ENCODE data around the gene ARHGAP31.
A peak's percentile ranks its signal among the peaks of the same experiment; 100 is the strongest.
"Not testable (repeated sequence)": the region's sequence is repeated elsewhere in the genome, so short reads cannot be mapped to it uniquely, and the experiment has no call there.

ARHGAP31 gene

DNA sequence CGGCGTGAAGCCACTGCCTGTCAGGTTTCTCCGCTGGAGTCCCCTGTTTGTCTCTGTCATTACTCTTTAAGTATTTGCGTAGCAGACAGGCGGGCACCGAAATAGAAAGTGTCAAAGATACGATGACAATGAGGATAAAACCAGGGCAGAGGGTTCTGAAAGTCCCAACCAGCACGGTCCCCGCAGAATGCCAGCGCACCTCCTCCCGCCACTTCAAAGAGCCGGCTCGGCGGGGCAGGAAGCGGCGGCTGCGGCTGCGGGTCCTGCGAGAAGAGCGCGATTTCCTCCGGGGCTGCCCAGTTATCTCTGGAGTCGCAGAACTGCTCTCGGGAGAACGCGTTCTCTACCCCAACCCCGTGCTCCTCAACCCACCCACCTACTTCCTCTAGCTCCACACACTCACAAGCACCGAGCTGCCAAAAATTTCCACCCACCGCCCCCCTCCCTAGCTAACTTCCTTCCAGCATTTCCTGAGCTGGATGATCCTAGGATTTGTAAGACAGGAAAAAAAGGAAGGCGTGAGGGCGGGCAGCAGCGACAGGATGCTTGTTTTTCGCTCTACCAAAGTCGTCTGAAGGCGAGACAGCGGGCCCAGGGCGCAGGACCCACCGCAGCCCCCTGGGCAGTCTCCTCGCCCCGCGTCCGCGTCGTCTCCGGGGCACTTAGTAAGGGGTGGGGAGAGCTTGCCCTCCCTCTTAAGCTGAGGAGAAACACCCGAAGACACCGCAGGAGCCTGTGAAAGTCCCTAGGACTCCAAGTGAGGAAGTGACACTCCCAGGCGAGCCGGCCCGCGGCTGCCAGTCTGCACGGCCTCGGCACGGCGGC is at the start of gene ARHGAP31:
Gene ARHGAP31 (plus strand): TSS at position 513 of the 825 bp plus-strand sequence. CDS start 522 bp downstream, outside the sequence.
- peak; percentile 88 for DNase-seq

DNA sequence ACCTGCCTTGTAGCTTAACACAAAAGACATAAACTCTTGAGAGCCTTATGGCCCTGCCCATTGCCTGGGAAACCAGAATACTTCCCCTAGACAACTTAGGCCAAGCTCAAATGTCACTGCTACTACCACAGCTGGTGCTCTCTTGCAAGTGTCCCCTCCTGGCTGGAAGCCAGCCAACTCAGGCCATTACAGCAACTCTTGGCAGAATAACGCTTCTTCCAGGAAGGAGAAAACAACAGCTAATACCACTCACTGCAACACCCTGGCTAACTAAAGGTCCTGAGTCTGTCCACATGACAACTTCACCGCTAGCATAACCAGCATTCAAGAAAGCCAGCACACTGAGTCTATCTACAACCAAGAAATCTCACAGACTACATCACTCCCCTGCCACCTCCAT is 48.4 kb upstream of the ARHGAP31 start:
- no peak for DNase-seq

DNA sequence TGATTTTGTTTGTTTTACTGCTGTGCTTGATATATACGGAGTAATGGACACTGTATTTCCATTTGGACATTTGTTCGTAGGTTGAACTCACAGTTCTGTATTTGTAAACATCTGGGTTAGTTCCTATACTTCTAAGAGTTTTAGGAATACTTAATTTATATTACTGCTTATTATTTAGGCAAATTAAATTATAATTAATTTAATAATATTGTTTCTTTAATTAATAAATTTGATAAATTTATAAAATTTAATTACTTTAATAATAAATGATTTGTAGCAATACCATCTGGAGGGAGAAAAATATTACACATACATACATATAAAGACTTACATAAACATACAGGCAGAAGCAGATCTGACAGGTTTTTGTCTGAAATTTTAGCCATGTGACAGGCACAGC is 39.0 kb upstream of the ARHGAP31 start:
- no peak for DNase-seq

DNA sequence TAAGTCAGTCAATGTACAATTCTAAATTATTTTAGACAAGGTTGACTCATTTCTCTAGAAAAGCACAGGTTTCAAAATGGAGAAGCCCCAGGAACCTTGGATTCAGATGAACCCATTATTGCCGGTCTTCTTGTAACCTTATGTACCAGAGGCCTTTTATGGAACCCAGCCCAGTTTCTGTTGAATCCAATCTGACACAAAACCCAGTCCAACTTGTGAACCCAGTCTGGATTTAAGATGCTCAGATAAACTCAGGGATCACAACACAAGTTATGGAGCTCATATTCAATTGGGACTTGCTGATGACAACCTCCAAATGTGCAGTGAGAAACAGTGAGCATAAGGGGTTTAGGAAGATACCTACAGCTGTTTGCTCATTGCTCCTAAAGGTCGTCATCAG is 37.1 kb upstream of the ARHGAP31 start:
- DNase-seq = no peak

DNA sequence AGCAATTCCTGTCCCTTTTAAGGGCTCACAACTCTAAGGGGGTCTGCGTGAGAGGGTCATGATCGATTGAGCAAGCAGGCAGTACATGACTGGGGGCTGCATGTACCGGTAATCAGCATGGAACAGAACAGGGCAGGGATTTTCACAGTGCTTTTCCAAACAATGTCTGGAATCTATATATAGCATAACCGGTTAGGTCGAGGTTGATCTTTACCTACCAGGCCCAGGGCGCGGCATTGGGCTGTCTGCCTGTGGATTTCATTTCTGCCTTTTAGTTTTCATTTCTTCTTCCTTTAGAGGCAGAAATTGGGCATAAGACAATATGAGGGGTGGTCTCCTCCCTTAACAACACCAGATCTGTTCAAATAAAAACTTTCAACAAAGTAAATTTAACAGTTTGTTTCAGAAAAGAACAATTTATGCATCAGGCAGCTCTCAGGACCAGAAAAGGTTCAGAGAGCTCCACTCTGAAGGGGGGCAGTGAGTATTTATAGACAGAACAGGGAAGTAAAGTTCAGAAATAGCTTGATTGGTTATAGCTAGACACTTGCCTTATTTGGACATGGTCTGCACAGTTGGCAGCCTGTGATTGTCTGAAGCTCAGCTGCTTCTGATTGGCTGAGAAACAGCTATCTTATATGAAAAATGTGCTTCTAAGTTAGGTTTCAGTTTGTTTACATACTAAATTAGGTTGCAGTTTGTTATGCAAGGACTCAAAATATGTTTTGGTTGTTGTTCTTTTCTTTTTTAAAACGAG is 36.4 kb upstream of the ARHGAP31 start:
- DNase-seq = no peak

DNA sequence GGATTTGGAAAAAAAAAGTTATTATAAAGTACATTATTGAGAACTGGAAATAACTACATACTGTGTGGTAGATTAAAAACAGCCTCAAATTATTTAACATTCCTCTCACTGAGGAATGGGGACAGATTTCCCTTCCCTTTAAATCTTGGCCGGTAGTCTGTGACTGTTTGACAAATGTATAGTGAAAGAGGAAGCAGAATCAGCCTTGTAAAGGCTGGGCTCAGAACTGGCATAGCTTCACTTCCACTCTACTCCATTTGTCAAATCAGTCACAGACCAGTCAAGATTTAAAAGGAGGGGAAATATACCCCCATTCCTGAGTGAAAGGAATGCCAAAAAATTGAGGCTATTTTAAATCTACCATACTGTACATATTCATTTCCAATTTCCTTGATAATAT is 35.3 kb upstream of the ARHGAP31 start:
- DNase-seq = no peak

GRCh38 chr3:119259821-119260220 is 34.4 kb upstream of the ARHGAP31 start:
- DNase-seq = no peak

DNA sequence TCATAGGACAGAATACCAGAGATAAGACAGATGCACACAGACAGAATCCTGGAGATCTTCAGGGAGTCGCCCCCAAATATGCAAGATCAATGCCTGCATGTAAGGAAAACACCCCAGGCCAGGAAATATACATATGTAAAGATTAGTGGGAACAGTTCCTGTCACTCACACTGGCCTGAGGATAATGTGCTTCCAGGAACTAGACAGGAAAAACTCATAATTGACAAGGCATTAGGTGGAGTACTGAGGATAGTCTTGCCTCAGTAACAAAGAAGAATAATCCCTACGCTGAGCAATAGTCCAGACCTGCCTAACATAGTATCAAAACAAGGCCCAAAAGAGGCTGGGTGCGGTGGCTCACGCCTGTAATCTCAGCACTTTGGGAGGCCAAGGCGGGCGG is 33.1 kb upstream of the ARHGAP31 start:
- DNase-seq = no peak

- not testable (repeated sequence) for DNase-seq
These were observed 24.0 kb upstream of the ARHGAP31 start for GRCh38 chr3:119270212-119270611.

GRCh38 chr3:119276680-119277079 is 17.5 kb upstream of the ARHGAP31 start:
- no peak for DNase-seq

GRCh38 chr3:119279101-119279554 is 15.1 kb upstream of the ARHGAP31 start:
- no peak for DNase-seq

DNA sequence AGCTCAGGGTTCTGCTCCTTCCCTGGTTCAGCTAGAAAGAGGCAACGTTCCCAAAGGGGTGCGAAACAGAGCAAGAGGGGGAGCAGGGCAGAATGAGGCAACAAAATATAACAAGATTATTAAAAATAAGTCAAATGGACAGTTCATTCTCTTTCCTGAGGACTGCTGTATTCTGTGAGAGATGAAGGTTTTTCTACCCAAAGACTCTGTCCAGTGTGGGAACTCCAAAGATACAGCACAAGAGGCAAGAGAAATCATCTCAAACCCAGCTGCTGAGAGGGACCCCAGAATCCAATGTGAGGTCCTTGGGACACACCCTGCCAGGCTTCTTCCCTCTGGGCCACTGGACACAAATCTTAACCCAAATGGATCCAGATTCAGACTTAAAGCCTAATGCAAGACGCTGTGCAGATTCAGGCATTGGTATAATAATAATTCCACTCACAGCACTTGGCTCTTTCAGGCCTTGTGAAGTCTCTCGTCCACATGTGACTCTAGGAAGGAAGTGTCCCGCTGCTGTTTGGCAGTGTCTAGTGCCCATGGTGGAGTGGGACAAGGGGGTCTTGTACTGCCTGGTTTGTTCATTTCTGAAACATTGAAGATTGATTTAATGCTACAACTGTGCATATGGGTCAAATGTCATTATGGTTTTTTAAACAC is 14.5 kb upstream of the ARHGAP31 start:
- DNase-seq = no peak

GRCh38 chr3:119288669-119289403 is 5.3 kb upstream of the ARHGAP31 start:
- DNase-seq = no peak

DNA sequence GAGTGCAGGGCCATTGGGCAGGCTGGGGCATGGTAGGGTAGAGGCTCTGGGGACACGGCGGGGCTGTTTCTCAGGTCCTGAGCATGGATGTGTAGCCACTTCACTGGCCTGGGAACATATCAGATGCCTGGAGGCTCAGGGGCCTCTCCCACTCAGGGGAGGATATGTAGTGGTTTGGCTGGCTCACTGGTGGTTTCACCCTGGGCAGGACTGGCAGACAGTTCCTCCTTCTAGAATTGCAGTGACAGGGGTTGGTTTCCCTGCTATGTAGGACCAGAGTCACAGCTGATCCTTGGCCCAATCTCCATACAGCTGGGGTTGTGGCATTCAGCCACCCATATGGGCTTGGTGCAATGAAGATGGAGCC is 4.8 kb upstream of the ARHGAP31 start:
- no peak for DNase-seq

GRCh38 chr3:119290613-119291012 is 3.6 kb upstream of the ARHGAP31 start:
- DNase-seq = no peak

DNA sequence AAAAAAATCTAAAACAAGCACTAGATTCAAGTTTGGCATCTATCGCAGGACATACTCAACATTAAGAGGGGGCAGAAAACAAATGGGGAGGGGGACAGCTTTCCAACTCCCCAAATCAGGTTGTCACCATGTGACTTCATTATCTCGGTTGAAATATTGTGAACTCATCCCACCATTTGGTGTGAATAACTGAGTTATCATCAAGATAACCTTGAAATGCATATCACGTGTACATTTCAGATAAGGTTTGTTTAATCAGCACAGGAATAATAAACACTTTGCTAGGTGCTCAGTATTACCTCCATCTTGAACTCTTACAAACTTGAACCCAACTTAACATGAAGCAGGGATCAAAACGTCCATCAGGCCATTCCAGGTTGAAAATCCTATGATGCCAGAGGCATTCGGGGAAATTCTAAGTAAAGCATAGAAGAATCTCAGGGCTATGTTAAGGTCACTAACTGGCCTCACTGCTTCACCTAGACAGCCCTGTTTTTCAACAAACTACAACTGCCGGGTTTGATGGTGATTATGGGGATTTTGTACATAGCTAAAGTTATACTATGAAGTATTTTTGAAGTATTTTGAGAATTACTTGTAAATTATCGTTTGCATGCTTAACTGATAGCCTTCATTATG is 3.0 kb upstream of the ARHGAP31 start:
- no peak for DNase-seq

GRCh38 chr3:119292666-119293065 is 1.5 kb upstream of the ARHGAP31 start:
- DNase-seq = no peak

DNA sequence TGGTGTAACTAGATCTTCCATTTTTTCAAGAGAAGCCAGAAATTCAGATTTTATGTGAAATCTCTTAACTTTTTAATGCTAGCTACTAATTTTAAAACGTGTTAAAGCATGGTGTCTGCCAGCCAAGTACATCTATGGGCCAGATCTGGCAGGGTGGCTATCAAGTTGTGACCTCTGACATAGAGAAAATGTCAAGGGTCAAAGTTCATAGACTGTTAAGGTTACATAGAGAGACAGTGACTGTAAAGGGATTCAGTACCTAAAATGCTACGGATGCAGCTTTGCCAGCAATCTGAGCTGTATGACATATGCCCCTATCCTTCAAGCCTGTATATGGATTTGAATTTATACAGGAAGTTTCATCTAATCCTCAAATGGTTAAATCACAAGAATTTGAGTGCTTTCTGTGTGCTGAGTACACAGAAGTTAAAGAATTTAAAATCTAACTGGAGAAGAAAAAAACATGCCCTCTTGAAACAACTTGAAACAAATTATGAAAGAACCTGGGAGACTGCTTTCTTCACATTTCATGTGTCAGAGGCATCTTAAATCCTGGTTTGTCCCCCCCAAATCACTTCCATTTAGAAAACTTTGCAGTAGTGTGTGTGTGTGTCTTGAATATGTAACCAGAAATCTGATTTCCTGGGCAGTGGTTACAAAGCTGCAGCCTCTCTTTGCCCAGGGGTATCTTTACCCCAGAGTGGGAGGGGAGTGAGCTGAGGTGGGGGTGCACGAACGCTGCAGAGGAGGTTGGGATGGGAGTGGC is 895 bp upstream of the ARHGAP31 start:
- peak; percentile 55 for DNase-seq

- DNase-seq = peak; percentile 79
These were observed 801 bp downstream of the ARHGAP31 start for GRCh38 chr3:119294696-119295671.

Measured in right hindlimb (tissue), 1 donor.